Gastroesophageal sphincter (tissue), 3 donors: Measurements from ENCODE around the gene SLC1A4.

ENCODE experiments used
- CTCF ChIP-seq, 4 experiments: fragments of 200-600 bp in 2 of 4; fragments of 450-650 bp in 2 of 4; sonication (generic) in 1 of 4; IDR thresholded peaks; one replicate each; pipeline ENCODE4 v1.5.1; 2017 to 2019; ENCODE audit warnings: antibody characterized with exemption in 4 of 4, mild to moderate bottlenecking in 2 of 4, moderate library complexity in 2 of 4
- EP300 ChIP-seq: sonication (generic); formaldehyde crosslinking; IDR thresholded peaks from one replicate; pipeline ENCODE4 v1.6.1; 2017; ENCODE audit warnings: antibody characterized with exemption, mild to moderate bottlenecking
- POLR2A ChIP-seq, 2 donors: fragments of 450-650 bp; IDR thresholded peaks; one replicate each; pipeline ENCODE4 v1.6.1; 2017; ENCODE audit warnings: antibody characterized with exemption in 2 of 2, mild to moderate bottlenecking in 2 of 2, moderate library complexity in 1 of 2

DNA sequence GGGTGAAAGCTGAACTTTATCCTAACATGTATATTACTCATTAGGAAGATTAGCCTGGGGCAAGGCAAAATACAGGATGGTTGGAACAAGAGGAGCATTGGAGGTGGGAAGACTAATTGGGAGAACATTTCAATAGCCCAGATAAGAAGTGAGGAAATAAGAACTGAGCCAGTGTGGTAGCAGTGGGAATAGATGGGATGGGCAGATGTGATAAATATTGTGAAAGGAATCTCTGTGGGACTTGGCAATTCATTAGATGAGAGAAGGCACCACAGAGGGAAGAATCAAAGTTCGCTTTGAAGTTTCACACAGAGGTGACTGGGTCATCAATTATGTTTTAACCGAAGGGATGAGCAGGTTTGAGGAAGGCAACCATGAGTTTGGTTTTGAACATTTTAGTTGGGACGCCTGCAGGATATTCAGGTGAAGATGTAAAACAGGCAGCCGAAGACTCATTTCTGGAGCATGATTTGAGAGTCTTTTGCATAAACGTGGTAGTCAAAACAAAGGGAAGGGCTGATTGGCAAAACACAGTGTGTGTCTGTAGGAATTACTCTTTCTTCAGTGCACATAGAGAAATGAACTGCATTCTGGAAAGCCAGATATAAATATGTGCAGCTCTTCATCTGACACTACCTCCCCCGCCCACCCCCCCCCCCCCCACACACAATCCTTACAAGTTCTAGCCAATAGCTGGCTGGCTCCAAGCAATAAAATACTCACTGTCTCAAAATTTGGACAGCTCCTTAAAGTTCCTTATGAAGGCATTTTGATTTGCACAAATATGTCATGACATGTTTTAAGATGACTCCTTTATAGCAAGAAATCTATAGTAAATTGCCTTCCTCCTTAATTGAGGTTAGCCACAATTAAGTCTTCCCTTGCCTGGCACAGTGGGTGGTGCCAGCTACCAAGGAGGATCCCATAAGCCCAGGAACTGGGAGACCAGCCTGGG lies 1.9 kb upstream of the SLC1A4 start:
- TF ChIP-seq POLR2A (IDR thresholded peaks at IDR 0.05) (no peak), CTCF (IDR thresholded peaks at IDR 0.05) (no peak), EP300 (no peak)
